ENCODE results near the gene UBA52. TPM values are rescaled to one million over a fixed set of nuclear protein-coding genes. Genes with fewer than 3 reads are reported as not detected.

The UBA52 gene
- total and polyA plus RNA-seq, 10 of the 15 experiments (the other 5 are each of a cell fraction or from before 2014, with no cell fraction given) = 1,131 to 2,392 (median 1,645) TPM

DNA sequence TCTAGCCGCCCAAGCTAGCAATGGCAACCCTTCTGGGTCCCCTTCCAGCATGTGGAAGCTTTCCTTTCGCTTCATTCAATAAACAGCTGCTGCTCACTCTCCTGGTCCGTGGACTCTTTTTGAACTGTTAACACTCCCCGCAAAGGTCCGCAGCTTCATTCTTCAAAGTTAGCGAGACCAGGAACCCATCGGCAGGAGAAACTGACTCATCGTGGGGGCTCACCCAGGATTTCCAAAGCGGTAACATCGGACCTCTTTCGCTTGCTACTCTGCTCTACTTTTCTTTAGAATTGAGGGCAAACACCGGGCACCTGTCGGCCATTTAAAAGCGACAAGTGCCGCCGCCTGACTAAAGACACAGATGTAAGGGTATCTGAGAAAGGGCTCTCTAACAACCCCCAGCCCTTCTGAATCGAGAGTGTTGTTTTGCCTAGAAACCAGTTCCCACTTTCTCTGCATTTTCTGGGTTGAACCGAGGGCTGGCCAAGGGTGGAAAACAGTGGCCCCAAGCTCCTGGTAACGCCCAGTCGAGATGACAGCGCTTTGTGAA lies 5.8 kb downstream of the UBA52 start:
- in situ Hi-C loops (cut with MboI) (no loop called here), intact Hi-C loops (cut with micrococcal nuclease; ENCODE audit: unreplicated experiment) (no loop called here)
- Histone ChIP-seq H3K9me3 (replicated peaks; ENCODE audit: control insufficient read depth, insufficient read depth, low read length) (no peaks in the 10 kb centered on the region), H3K4me3 (no peak overlapping the region), H3K4me2 (ENCODE audit: control insufficient read depth, insufficient read depth) (no peak overlapping the region), H3K27me3 (replicated peaks in 1 of 2; ENCODE audit: control insufficient read depth in 2 of 2, insufficient read depth in 2 of 2, low read length in 1 of 2) (no peaks in the 10 kb centered on the region), H3K79me2 (ENCODE audit: control insufficient read depth, insufficient read depth, low read length) (peaks cover 13% of the 10 kb centered on the region), H3K4me1 (ENCODE audit: control insufficient read depth, insufficient read depth, low read length) (peaks cover 11% of the 10 kb centered on the region; the same call in 1 of the 2 replicates), H2AFZ (ENCODE audit: control insufficient read depth, low read depth, low read length) (no peak overlapping the region), H3K36me3 (ENCODE audit: control insufficient read depth in 2 of 2, insufficient read depth in 2 of 2, low read length in 1 of 2) (peaks cover 11 to 21% of the 10 kb centered on the region in 2 experiments; a peak in 3 of 4 replicates), H4K20me1 (ENCODE audit: control insufficient read depth, insufficient read depth) (peaks cover 8% of the 10 kb centered on the region; the same call in 1 of the 2 replicates), H3K9ac (ENCODE audit: control insufficient read depth, insufficient read depth, low read length) (no peak overlapping the region), H3K27ac (ENCODE audit: control insufficient read depth, insufficient read depth) (no peak overlapping the region)
- ATAC-seq = no peak
- no peak for DNase-seq (ENCODE audit: low read depth, low spot score)
- RAD21 ChIA-PET (ENCODE audit: unreplicated experiment) = no interaction called here
- CTCF ChIA-PET = interaction anchor here (1.5 kb wide), 1 partner anchor 9 kb away, joined by 4 read pairs; no protein-coding TSS in a partner anchor
- FAIRE-seq = no peak
- no TSS peak for BruUV-seq (replicated peaks)
- no peak for TF ChIP-seq SMAD5 (IDR thresholded peaks at IDR 0.05; ENCODE audit: low read depth)
- peak; percentile 42; the same call in 1 of the 2 replicates for TF ChIP-seq POLR2A (IDR thresholded peaks at IDR 0.05; ENCODE audit: low read depth, low read length)
- TF ChIP-seq IRF4 (IDR thresholded peaks at IDR 0.05; ENCODE audit: low read depth, low read length) = no peak
- SMC1A ChIA-PET (ENCODE audit: uncharacterized antibody, unreplicated experiment) = interaction anchor here (1.5 kb wide), 1 partner anchor 8 kb away, joined by 5 read pairs; no protein-coding TSS in a partner anchor
- POLR2A ChIA-PET = interaction anchor here (1.5 kb wide), 1 partner anchor 20 kb away, joined by 3 read pairs; the partner anchor contains the start of gene KXD1
- WGBS (ENCODE audit: insufficient coverage, insufficient replicate concordance, low lambda C conversion rate, missing lambda C conversion rate) = 94% methylated on average over 21 of the region's 21 CpGs

DNA sequence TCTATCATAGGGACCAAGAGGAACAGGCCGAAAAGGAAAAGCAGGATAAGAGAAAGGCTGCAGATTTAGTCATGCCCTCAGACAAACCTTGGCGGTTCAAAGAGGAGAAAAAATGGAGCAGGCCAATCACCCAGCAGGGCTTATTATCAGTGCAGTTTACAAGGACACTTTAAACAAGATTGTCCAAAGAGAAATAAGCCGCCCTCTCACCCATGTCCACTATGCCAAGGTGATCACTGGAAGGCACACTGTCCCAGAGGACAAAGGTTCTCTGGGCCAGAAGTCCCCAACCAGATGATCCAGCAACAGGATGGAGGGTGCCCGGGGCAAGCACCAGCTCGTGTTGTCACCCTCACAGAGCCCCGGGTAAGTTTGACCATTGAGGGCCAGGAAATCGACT lies 8.7 kb downstream of the UBA52 start:
- TF ChIP-seq MTA3 (IDR thresholded peaks at IDR 0.05; ENCODE audit: borderline replicate concordance, low read length) (no peak), ZBED1 (IDR thresholded peaks at IDR 0.05; ENCODE audit: borderline replicate concordance) (no peak), SUZ12 (IDR thresholded peaks at IDR 0.05; ENCODE audit: unreplicated experiment) (no peak), GABPA (IDR thresholded peaks at IDR 0.05; ENCODE audit: low read depth) (no peak), PAX5 (IDR thresholded peaks at IDR 0.05; ENCODE audit: borderline replicate concordance, low read depth, low read length) (no peak), STAT3 (IDR thresholded peaks at IDR 0.05; ENCODE audit: low read depth, low read length) (no peak), IKZF2 (IDR thresholded peaks at IDR 0.05) (no peak), TAF1 (IDR thresholded peaks at IDR 0.05; ENCODE audit: borderline replicate concordance, low read depth, low read length) (no peak), CHD1 (IDR thresholded peaks at IDR 0.05; ENCODE audit: low read depth, low read length) (no peak)
- TF ChIP-seq, protein P1, sequence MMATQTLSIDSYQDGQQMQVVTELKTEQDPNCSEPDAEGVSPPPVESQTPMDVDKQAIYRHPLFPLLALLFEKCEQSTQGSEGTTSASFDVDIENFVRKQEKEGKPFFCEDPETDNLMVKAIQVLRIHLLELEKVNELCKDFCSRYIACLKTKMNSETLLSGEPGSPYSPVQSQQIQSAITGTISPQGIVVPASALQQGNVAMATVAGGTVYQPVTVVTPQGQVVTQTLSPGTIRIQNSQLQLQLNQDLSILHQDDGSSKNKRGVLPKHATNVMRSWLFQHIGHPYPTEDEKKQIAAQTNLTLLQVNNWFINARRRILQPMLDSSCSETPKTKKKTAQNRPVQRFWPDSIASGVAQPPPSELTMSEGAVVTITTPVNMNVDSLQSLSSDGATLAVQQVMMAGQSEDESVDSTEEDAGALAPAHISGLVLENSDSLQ (IDR thresholded peaks at IDR 0.05) = no peak
- no TSS peak for BruUV-seq (replicated peaks)
- Histone ChIP-seq H3K36me3 (ENCODE audit: control insufficient read depth in 2 of 2, insufficient read depth in 2 of 2, low read length in 1 of 2) (peaks cover 3 to 16% of the 10 kb centered on the region in 2 experiments; a peak in 3 of 4 replicates), H3K4me1 (ENCODE audit: control insufficient read depth, insufficient read depth, low read length) (peaks cover 2% of the 10 kb centered on the region; the same call in 1 of the 2 replicates), H4K20me1 (ENCODE audit: control insufficient read depth, insufficient read depth) (no peaks in the 10 kb centered on the region), H3K27ac (ENCODE audit: control insufficient read depth, insufficient read depth) (no peak overlapping the region), H3K9ac (ENCODE audit: control insufficient read depth, insufficient read depth, low read length) (no peak overlapping the region), H3K4me2 (ENCODE audit: control insufficient read depth, insufficient read depth) (no peak overlapping the region), H3K79me2 (ENCODE audit: control insufficient read depth, insufficient read depth, low read length) (no peaks in the 10 kb centered on the region), H3K9me3 (replicated peaks; ENCODE audit: control insufficient read depth, insufficient read depth, low read length) (no peaks in the 10 kb centered on the region), H2AFZ (ENCODE audit: control insufficient read depth, low read depth, low read length) (no peak overlapping the region), H3K27me3 (replicated peaks in 1 of 2; ENCODE audit: control insufficient read depth in 2 of 2, insufficient read depth in 2 of 2, low read length in 1 of 2) (no peaks in the 10 kb centered on the region), H3K4me3 (no peak overlapping the region)
- in situ Hi-C loops (cut with MboI) (no loop called here), intact Hi-C loops (cut with micrococcal nuclease; ENCODE audit: unreplicated experiment) (no loop called here)
- DNase-seq (ENCODE audit: low read depth, low spot score) (no peak), ATAC-seq (no peak), FAIRE-seq (no peak)
- CTCF ChIA-PET = interaction anchor here (1.3 to 1.6 kb wide), 3 partner anchors 9 to 18 kb away, joined by 3 to 6 read pairs (median 3); partner anchors contain the start of gene REX1BD
- POLR2A ChIA-PET = interaction anchor here (1.6 kb wide), 1 partner anchor 9 kb away, joined by 5 read pairs; the partner anchor contains the start of gene UBA52
- WGBS (ENCODE audit: insufficient coverage, insufficient replicate concordance, low lambda C conversion rate, missing lambda C conversion rate) = 60% methylated on average over 7 of the region's 7 CpGs
- SMC1A ChIA-PET (ENCODE audit: uncharacterized antibody, unreplicated experiment) = no interaction called here
- RAD21 ChIA-PET (ENCODE audit: unreplicated experiment) = no interaction called here
